HG03571 (cell line): ENCODE measurements around the gene SLC13A3.

ENCODE experiments used
- ATAC-seq: cut with Tn5 transposase; IDR thresholded peaks from one replicate; pipeline ENCODE4 v1.9.1; 2021; ENCODE audit not compliant: unreplicated experiment

SLC13A3 gene

GRCh38 chr20:46545077-46545826, 106.0 kb downstream of the SLC13A3 start:
- no peak for ATAC-seq

DNA sequence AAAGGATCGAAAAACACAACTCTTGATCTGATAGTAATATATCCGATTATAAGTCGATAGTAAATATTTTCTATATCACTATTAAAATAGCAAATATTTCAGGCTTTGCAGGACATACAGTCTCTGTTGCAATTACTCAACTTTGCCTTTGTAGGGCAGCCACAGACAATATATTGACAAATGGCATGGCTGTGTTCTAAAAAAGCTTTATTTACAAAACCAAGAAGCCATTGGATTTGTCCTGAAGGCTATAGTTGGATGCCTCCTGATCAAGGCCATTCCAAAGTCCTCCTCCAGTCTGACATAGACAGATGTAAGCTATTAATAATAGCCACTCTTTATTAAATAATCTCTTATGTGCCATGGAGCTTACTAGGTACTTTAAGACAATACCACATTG, 106.7 kb downstream of the SLC13A3 start:
- ATAC-seq = no peak

GRCh38 chr20:46543959-46544358, 107.3 kb downstream of the SLC13A3 start:
- ATAC-seq = no peak

GRCh38 chr20:46543033-46543432, 108.2 kb downstream of the SLC13A3 start:
- ATAC-seq = no peak

- no peak for ATAC-seq
Observed at GRCh38 chr20:46541229-46541935, 109.9 kb downstream of the SLC13A3 start.

- no peak for ATAC-seq
Observed at GRCh38 chr20:46539113-46539512, 112.1 kb downstream of the SLC13A3 start.

GRCh38 chr20:46530640-46531039, 120.6 kb downstream of the SLC13A3 start:
- ATAC-seq = no peak

- ATAC-seq = no peak
Observed at GRCh38 chr20:46523696-46524328, 127.4 kb downstream of the SLC13A3 start.

GRCh38 chr20:46523108-46523507, 128.2 kb downstream of the SLC13A3 start:
- no peak for ATAC-seq

GRCh38 chr20:46520976-46521579, 130.2 kb downstream of the SLC13A3 start:
- ATAC-seq = no peak

- no peak for ATAC-seq
Observed at GRCh38 chr20:46520540-46520939, 130.7 kb downstream of the SLC13A3 start.

- ATAC-seq = no peak
Observed at GRCh38 chr20:46519471-46520068, 131.7 kb downstream of the SLC13A3 start.

GRCh38 chr20:46512943-46513844, 138.1 kb downstream of the SLC13A3 start, which contains the start of gene ZNF334:
Gene ZNF334, minus strand, starts transcription at chr20:46513559. Its CDS starts 1,457 bp downstream, at chr20:46512102.
- no peak for ATAC-seq

- ATAC-seq = no peak
Observed at GRCh38 chr20:46509523-46509922, 141.7 kb downstream of the SLC13A3 start.
